Endodermal cell (in vitro differentiated cells): ENCODE results near the gene ZNF500. TPM values are rescaled to one million over a fixed set of nuclear protein-coding genes. Genes with fewer than 3 reads are reported as not detected.
A peak's percentile ranks its signal among the peaks of the same experiment; 100 is the strongest.

Experiments
- DNase-seq: peaks from one replicate; pipeline ENCODE4 v3.0.0-alpha.2; 2017
- H3K27ac ChIP-seq: 2 replicates; pipeline ENCODE4 v1.5.1; 2013; ENCODE audit warnings: mild to moderate bottlenecking, low read depth, low read length, moderate library complexity
- H3K27me3 ChIP-seq: 2 replicates; pipeline ENCODE4 v1.6.1; 2013; ENCODE audit warnings: mild to moderate bottlenecking, low read length, moderate library complexity; ENCODE audit not compliant: insufficient read depth, control insufficient read depth, poor library complexity, severe bottlenecking
- H3K36me3 ChIP-seq: 2 replicates; pipeline ENCODE4 v1.7.0; 2013; ENCODE audit warnings: mild to moderate bottlenecking, low read length, moderate library complexity; ENCODE audit not compliant: control insufficient read depth, insufficient read depth
- H3K4me1 ChIP-seq: one replicate; pipeline ENCODE4 v1.7.0; 2013; ENCODE audit warnings: low read length; ENCODE audit not compliant: control insufficient read depth, insufficient read depth
- H3K4me3 ChIP-seq: 2 replicates; pipeline ENCODE4 v1.5.1; 2013; ENCODE audit warnings: mild to moderate bottlenecking, low read length, moderate library complexity
- H3K9ac ChIP-seq: 2 replicates; pipeline ENCODE4 v1.6.1; 2013; ENCODE audit warnings: mild to moderate bottlenecking, low read length, moderate library complexity; ENCODE audit not compliant: poor library complexity, severe bottlenecking; ENCODE audit errors: extremely low read depth
- H3K9me3 ChIP-seq: 2 replicates; pipeline ENCODE4 v1.6.1; 2013; ENCODE audit warnings: mild to moderate bottlenecking, low read length, moderate library complexity; ENCODE audit not compliant: control insufficient read depth
- H3K27ac Mint-ChIP-seq: 2 replicates; pipeline ENCODE4 v1.8.0; 2020; ENCODE audit warnings: mixed read lengths
- H3K27me3 Mint-ChIP-seq: 2 replicates; pipeline ENCODE4 v1.8.0; 2021; ENCODE audit warnings: mild to moderate bottlenecking, mixed read lengths; ENCODE audit not compliant: insufficient read depth
- H3K36me3 Mint-ChIP-seq: 2 replicates; pipeline ENCODE4 v1.8.0; 2020; ENCODE audit warnings: low read depth, mixed read lengths
- H3K4me1 Mint-ChIP-seq: 2 replicates; pipeline ENCODE4 v1.8.0; 2020; ENCODE audit warnings: mixed read lengths
- H3K4me3 Mint-ChIP-seq: 2 replicates; pipeline ENCODE4 v1.8.0; 2020; ENCODE audit warnings: mild to moderate bottlenecking, moderate library complexity, mixed read lengths
- H3K9me3 Mint-ChIP-seq: 2 replicates; pipeline ENCODE4 v1.8.0; 2020; ENCODE audit warnings: mild to moderate bottlenecking, mixed read lengths
- CTCF ChIP-seq: fragments of 200-600 bp; sonication (generic); conservative IDR thresholded peaks from 2 replicates; pipeline ENCODE4 v1.5.0; 2021; ENCODE audit warnings: antibody characterized with exemption, mild to moderate bottlenecking
- WGBS, 2 experiments: methylation state at CpG; one replicate each; pipeline versions ENCODE4 v1.1.5 to v1.1.7; 2013; ENCODE audit warnings: missing lambda C conversion rate in 2 of 2, mixed read lengths in 1 of 2; ENCODE audit not compliant: insufficient coverage in 1 of 2, insufficient read length in 1 of 2; 5-methylcytosine and 5-hydroxymethylcytosine counted together
- total RNA-seq, 2 donors: library from RNA; stranded (reverse); fragmentation: NEBNext Ultra II Directional in 1 of 2; extraction: Animal tissue kit (Norgen Biotek cat#: 25700) in 1 of 2; gene quantifications; 2 replicates in 1 of 2; 3 replicates in 1 of 2; pipeline ENCODE4 v1.2.1, GENCODE V29; 2021

ZNF500 gene
- total RNA-seq, 2 donors from 2014 or later, result 17.2 to 21.6 TPM

GRCh38 chr16:4699046-4699556 is 67.9 kb downstream of the ZNF500 start:
- DNase-seq, result peak; percentile 39
- Mint-ChIP-seq H3K4me1 (peaks cover 4% of the 10 kb centered on the region), H3K27me3 (no peaks in the 10 kb centered on the region), H3K36me3 (peaks cover 23% of the 10 kb centered on the region), H3K4me3 (no peak overlapping the region), H3K27ac (no peak overlapping the region), H3K9me3 (no peaks in the 10 kb centered on the region)
- no peak for TF ChIP-seq CTCF
- 93 to 94% methylated on average over 13 to 19 of the region's 19 CpGs for WGBS, 2 experiments
- Histone ChIP-seq H3K4me3 (no peak overlapping the region), H3K36me3 (peaks cover 55% of the 10 kb centered on the region), H3K27me3 (no peaks in the 10 kb centered on the region), H3K9ac (no peak overlapping the region), H3K27ac (no peak overlapping the region), H3K4me1 (no peaks in the 10 kb centered on the region), H3K9me3 (no peaks in the 10 kb centered on the region)

- H3K27me3 Mint-ChIP-seq, result no peaks in the 10 kb centered on the region
- WGBS, 2 experiments, result 95 to 98% methylated on average over 19 to 35 of the region's 36 CpGs
- Histone ChIP-seq H3K4me1 (no peaks in the 10 kb centered on the region), H3K27me3 (no peaks in the 10 kb centered on the region), H3K4me3 (no peak overlapping the region), H3K9me3 (no peaks in the 10 kb centered on the region), H3K9ac (no peak overlapping the region), H3K27ac (no peak overlapping the region), H3K36me3 (peaks cover 51% of the 10 kb centered on the region)
- peaks cover 23% of the 10 kb centered on the region for H3K36me3 Mint-ChIP-seq
- H3K9me3 Mint-ChIP-seq, result no peaks in the 10 kb centered on the region
- no peak overlapping the region for H3K27ac Mint-ChIP-seq
- peaks cover 4% of the 10 kb centered on the region for H3K4me1 Mint-ChIP-seq
- no peak overlapping the region for H3K4me3 Mint-ChIP-seq
- TF ChIP-seq CTCF, result no peak
- DNase-seq, result peak; percentile 41
These were observed 68.5 kb downstream of the ZNF500 start for GRCh38 chr16:4698321-4699045.

Other genes with a start within 250 kb of the ZNF500 start
- gene CDIP1, start 228.4 kb downstream of the ZNF500 start, total RNA-seq, result 10 to 100 TPM; 41.8 to 64.4 TPM
- 1 to 10 TPM; 1.5 to 1.6 TPM for gene C16orf96, start 210.8 kb downstream of the ZNF500 start, total RNA-seq
- 10 to 100 TPM; 46.8 to 49.6 TPM for gene UBALD1, start 152.3 kb downstream of the ZNF500 start, total RNA-seq
- 10 to 100 TPM; 66.9 to 71.4 TPM for gene MGRN1, start 142.3 kb downstream of the ZNF500 start, total RNA-seq
- 10 to 100 TPM; 38.6 to 40.7 TPM for gene NUDT16L1, start 73.6 kb downstream of the ZNF500 start, total RNA-seq
- gene ANKS3, start 32.9 kb downstream of the ZNF500 start, total RNA-seq, result 10 to 100 TPM; 32.4 to 41.0 TPM
- under 1 TPM; 0.35 to 0.64 TPM for gene DNAAF8, start 32.6 kb downstream of the ZNF500 start, total RNA-seq
- under 1 TPM; 0.40 to 0.73 TPM for gene SEPTIN12, start 21.2 kb upstream of the ZNF500 start, total RNA-seq
- not detected for gene SMIM22, start 28.2 kb upstream of the ZNF500 start, total RNA-seq
- 10 to 100 TPM; 46.2 to 49.0 TPM for gene ROGDI, start 35.5 kb upstream of the ZNF500 start, total RNA-seq
- 100 to 1,000 TPM in 1 of 2 donors, 10 to 100 TPM in 1; 99.3 to 108 TPM for gene GLYR1, start 80.1 kb upstream of the ZNF500 start, total RNA-seq
- 10 to 100 TPM; 36.8 to 46.7 TPM for gene UBN1, start 80.3 kb upstream of the ZNF500 start, total RNA-seq
- 10 to 100 TPM; 37.8 to 48.5 TPM for gene PPL, start 170.0 kb upstream of the ZNF500 start, total RNA-seq
- gene SEC14L5, start 191.2 kb upstream of the ZNF500 start, total RNA-seq, result under 1 TPM; 0.22 to 0.33 TPM